Activated naive CD4-positive, alpha-beta T cell treated with anti-CD3 and anti-CD28 coated beads, Interleukin-2, amount 10 ng/mL, durations not matched to agents 7 days and 5 days (primary cell): Measurements from ENCODE around the gene SLX9.
A peak's percentile ranks its signal among the peaks of the same experiment; 100 is the strongest.

Experiments
- CTCF ChIA-PET: fragments of 350-600 bp; sonication (Branson Sonifier 250); formaldehyde crosslinking; loops from one replicate; lab custom pipeline; 2021; ENCODE audit warnings: antibody characterized with exemption; lab: Charles Lee
- DNase-seq: peaks from one replicate; pipeline ENCODE4 v3.0.0-alpha.2; 2020
- H3K27ac Mint-ChIP-seq: one replicate; pipeline ENCODE4 v1.8.0; 2021; ENCODE audit warnings: mild to moderate bottlenecking, moderate library complexity, mixed read lengths
- H3K27me3 Mint-ChIP-seq: one replicate; pipeline ENCODE4 v1.8.0; 2021; ENCODE audit warnings: mild to moderate bottlenecking, mixed read lengths
- H3K36me3 Mint-ChIP-seq: one replicate; pipeline ENCODE4 v1.8.0; 2021; ENCODE audit warnings: mixed read lengths
- H3K4me1 Mint-ChIP-seq: one replicate; pipeline ENCODE4 v1.8.0; 2021; ENCODE audit warnings: mixed read lengths
- H3K4me3 Mint-ChIP-seq: one replicate; pipeline ENCODE4 v1.8.0; 2021; ENCODE audit warnings: mild to moderate bottlenecking, moderate library complexity, mixed read lengths
- H3K9me3 Mint-ChIP-seq: one replicate; pipeline ENCODE4 v1.8.0; 2021; ENCODE audit warnings: mixed read lengths

The SLX9 gene

GRCh38 chr21:45014747-45015468 is 75.1 kb downstream of the SLX9 start:
- Mint-ChIP-seq H3K36me3 (no peaks in the 10 kb centered on the region), H3K27me3 (peaks cover 89% of the 10 kb centered on the region), H3K4me3 (no peak overlapping the region), H3K9me3 (no peaks in the 10 kb centered on the region), H3K27ac (no peak overlapping the region), H3K4me1 (peaks cover 12% of the 10 kb centered on the region)
- no peak for DNase-seq
- CTCF ChIA-PET, result no interaction called here

- CTCF ChIA-PET, result interaction anchor here (1.4 kb wide), 1 partner anchor 112 kb away, joined by 9 read pairs; no protein-coding TSS in a partner anchor
- peaks cover 12% of the 10 kb centered on the region for H3K4me1 Mint-ChIP-seq
- H3K4me3 Mint-ChIP-seq, result no peak overlapping the region
- no peak overlapping the region for H3K27ac Mint-ChIP-seq
- DNase-seq, result no peak
- no peaks in the 10 kb centered on the region for H3K9me3 Mint-ChIP-seq
- no peaks in the 10 kb centered on the region for H3K36me3 Mint-ChIP-seq
- H3K27me3 Mint-ChIP-seq, result peaks cover 90% of the 10 kb centered on the region
Measured at GRCh38 chr21:45015469-45015860, 75.6 kb downstream of the SLX9 start.

GRCh38 chr21:45016031-45016405 is 76.2 kb downstream of the SLX9 start:
- DNase-seq, result no peak
- no peaks in the 10 kb centered on the region for H3K9me3 Mint-ChIP-seq
- CTCF ChIA-PET, result interaction anchor here (1.4 kb wide), 1 partner anchor 112 kb away, joined by 9 read pairs; no protein-coding TSS in a partner anchor
- no peaks in the 10 kb centered on the region for H3K36me3 Mint-ChIP-seq
- peaks cover 90% of the 10 kb centered on the region for H3K27me3 Mint-ChIP-seq
- no peak overlapping the region for H3K27ac Mint-ChIP-seq
- no peak overlapping the region for H3K4me3 Mint-ChIP-seq
- peaks cover 12% of the 10 kb centered on the region for H3K4me1 Mint-ChIP-seq

- CTCF ChIA-PET, result interaction anchor here (1.4 kb wide), 1 partner anchor 111 kb away, joined by 9 read pairs; no protein-coding TSS in a partner anchor
- no peak overlapping the region for H3K4me3 Mint-ChIP-seq
- H3K27me3 Mint-ChIP-seq, result peaks cover 91% of the 10 kb centered on the region
- H3K36me3 Mint-ChIP-seq, result no peaks in the 10 kb centered on the region
- no peaks in the 10 kb centered on the region for H3K9me3 Mint-ChIP-seq
- no peak overlapping the region for H3K27ac Mint-ChIP-seq
- H3K4me1 Mint-ChIP-seq, result peaks cover 12% of the 10 kb centered on the region
- DNase-seq, result no peak
Measured at GRCh38 chr21:45016406-45017038, 76.7 kb downstream of the SLX9 start.

DNA sequence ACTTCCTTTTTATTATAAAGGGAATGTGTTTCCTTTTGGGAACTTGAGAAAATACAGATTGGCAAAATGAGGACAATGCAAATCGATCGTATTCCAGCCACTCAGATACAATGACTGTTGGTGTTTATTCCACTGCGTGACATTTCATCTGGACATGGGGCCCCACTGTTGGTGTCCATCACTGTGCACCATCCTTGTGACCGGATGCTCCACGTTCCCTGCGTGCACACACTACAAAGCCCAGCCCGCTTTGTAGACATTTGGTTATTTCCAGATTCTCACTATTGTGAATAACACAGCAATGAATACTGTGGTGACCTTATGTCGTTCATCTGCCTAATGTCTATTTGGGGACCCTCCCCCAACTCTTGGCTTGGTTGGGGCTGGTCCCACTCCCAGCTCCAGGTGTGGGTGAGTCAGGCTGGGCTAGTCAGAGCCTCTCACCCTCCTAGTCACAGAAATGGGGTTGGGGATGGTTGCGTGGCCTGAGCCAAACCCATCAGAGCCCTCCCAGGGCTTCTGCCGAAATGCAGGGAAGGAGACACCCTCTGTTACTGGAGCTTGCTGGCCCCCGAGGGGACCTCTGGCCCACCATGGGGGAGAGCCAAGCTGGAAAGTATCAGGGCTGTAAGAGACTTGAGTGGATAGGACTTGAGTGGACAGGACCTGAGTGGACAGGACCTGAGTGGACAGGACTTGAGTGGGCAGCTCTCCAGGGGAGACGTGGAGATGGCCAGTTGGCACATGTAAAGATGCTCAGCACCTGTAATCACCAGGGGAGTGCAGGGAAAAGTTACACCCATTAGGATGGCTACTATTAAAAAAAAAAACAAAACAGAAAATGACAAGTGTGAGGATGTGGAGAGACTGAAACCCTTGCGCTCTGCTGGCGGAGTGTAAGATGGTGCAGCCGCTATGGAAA is 77.5 kb downstream of the SLX9 start:
- DNase-seq, result no peak
- H3K9me3 Mint-ChIP-seq, result no peaks in the 10 kb centered on the region
- H3K4me1 Mint-ChIP-seq, result peaks cover 12% of the 10 kb centered on the region
- H3K27ac Mint-ChIP-seq, result no peak overlapping the region
- peaks cover 92% of the 10 kb centered on the region for H3K27me3 Mint-ChIP-seq
- CTCF ChIA-PET, result interaction anchor here (1.4 kb wide), 1 partner anchor 110 kb away, joined by 9 read pairs; no protein-coding TSS in a partner anchor
- H3K36me3 Mint-ChIP-seq, result no peaks in the 10 kb centered on the region
- H3K4me3 Mint-ChIP-seq, result peak overlapping the region; percentile 59

GRCh38 chr21:45018131-45019075 is 78.6 kb downstream of the SLX9 start:
- no peak for DNase-seq
- Mint-ChIP-seq H3K9me3 (peaks cover under 1% of the 10 kb centered on the region), H3K27me3 (peaks cover 87% of the 10 kb centered on the region), H3K36me3 (no peaks in the 10 kb centered on the region), H3K4me3 (peak overlapping the region; percentile 59), H3K27ac (no peak overlapping the region), H3K4me1 (peaks cover 12% of the 10 kb centered on the region)
- CTCF ChIA-PET, result no interaction called here

DNA sequence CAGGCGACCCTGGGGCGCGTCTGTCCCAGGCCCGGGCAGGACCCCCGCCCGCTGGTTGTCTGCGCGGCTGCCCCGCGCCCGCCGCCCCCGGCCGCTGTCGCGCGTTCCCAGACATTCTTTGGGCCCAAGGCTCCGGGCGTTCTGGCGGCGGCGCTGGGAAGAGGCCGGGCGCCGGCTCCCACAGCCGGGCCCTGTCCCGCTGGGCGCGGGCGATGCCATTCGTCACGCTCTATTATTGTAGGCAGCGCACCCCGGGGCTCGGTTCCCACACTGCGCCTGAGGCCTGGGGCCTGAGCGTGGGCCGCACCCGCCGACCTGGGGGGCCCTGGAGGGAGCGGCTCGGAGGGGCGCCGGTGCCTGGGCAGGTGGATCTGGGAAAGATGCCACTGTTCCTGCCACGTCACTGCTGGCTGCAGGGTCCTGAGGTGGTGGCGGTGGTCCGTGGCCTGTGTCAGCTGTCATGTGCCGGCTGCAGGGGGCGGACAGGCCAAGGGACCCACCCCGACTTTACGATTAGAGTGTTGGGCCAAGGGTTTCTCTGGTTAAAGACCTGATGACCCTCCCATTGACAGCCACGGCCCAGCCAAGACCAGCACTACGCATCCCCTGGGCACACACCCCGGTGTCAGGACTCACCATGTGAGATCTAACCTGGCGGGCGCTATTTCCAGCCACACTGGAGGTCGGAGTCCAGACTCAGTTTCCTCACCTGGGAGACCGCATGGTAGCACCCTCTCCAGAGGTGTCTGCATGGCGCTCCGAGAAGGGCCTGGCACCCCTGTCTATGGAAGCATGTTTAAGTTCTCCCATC is 79.5 kb downstream of the SLX9 start:
- Mint-ChIP-seq H3K4me1 (peaks cover 12% of the 10 kb centered on the region), H3K27me3 (peaks cover 81% of the 10 kb centered on the region), H3K9me3 (peaks cover 4% of the 10 kb centered on the region), H3K4me3 (peak overlapping the region; percentile 18), H3K27ac (no peak overlapping the region), H3K36me3 (no peaks in the 10 kb centered on the region)
- CTCF ChIA-PET, result no interaction called here
- no peak for DNase-seq

DNA sequence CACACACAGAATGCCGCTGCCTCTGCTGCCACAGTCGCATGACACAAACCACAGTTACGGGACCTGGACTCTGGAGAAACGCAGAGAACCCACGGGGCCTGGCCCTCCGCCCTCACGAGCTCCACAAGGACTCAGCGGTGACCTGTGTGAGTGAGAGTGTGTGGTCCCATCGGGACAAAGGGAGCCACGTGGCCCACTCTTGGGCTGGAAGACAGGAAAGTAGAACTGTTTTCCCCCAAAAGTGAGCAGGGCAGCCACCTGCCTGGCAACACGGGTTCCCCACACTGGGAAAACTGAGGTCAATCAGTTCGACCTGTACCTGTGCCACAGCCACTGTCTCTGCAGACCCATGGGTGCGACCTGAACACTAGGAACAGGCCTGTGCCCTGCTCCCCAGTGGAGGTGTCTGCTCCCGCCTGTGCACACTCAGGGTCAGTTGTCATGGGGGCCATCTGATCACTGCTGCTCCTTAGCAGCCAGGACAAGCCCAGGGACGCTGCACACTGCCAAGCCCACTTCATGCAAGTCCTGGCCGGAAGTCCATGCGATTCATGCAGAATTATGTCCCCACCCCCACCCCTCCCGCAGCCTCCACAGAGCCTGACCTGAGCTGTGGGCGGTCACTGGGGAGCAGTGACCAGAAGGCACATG is 80.2 kb downstream of the SLX9 start:
- peaks cover 73% of the 10 kb centered on the region for H3K27me3 Mint-ChIP-seq
- H3K4me1 Mint-ChIP-seq, result peaks cover 12% of the 10 kb centered on the region
- H3K9me3 Mint-ChIP-seq, result peaks cover 4% of the 10 kb centered on the region
- no peak overlapping the region for H3K4me3 Mint-ChIP-seq
- H3K27ac Mint-ChIP-seq, result no peak overlapping the region
- DNase-seq, result no peak
- CTCF ChIA-PET, result no interaction called here
- H3K36me3 Mint-ChIP-seq, result no peaks in the 10 kb centered on the region

- no peak for DNase-seq
- H3K27me3 Mint-ChIP-seq, result peaks cover 65% of the 10 kb centered on the region
- no peak overlapping the region for H3K27ac Mint-ChIP-seq
- H3K36me3 Mint-ChIP-seq, result no peaks in the 10 kb centered on the region
- no peak overlapping the region for H3K4me3 Mint-ChIP-seq
- peaks cover 12% of the 10 kb centered on the region for H3K4me1 Mint-ChIP-seq
- H3K9me3 Mint-ChIP-seq, result peaks cover 4% of the 10 kb centered on the region
- CTCF ChIA-PET, result no interaction called here
Measured at GRCh38 chr21:45020629-45021427, 81.0 kb downstream of the SLX9 start.

DNA sequence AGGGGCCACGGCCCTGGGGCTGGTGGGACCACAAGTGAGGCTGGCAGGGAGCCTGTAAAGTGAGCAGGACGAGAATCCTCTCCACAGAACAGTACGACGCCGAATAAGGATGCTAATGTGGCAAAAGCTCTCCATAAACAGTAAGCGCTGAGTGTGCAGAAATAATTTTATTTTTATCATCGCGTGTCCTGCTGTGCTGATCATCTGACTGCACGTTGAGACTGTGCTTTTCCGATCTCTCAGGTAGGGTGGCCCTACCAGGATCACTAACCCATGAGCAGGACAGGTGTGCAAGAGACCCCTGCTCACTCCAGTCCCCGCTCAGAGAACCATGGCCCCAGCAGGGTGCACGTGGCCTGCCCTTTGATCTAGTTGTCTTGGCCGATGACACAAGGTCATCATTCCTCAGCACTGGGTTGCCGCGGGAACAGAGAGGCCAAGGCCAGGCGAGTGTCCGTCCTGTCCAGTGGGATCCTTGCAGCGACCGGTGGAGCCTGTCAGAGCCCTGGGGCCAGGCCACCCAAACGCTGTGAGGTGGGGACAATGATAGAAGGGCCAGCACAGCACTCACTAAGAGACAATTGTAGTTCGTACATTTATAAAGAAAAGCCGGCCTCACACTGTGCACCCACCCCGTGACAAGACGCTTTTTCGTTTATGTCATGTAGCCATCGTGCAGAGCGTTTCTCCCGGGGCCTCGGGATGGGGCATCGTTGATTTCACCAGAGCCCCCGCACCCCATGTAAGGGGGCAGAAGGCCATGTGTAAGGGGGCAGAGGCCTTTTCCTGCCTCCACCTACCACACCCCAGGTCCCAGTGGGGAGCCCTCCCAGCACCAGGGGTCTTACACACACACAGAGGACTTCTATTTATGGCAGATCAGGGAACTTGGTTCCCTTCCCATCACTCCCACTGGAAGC is 81.9 kb downstream of the SLX9 start:
- Mint-ChIP-seq H3K27me3 (peaks cover 57% of the 10 kb centered on the region), H3K9me3 (peaks cover 4% of the 10 kb centered on the region), H3K27ac (no peak overlapping the region), H3K4me1 (peaks cover 12% of the 10 kb centered on the region), H3K36me3 (no peaks in the 10 kb centered on the region), H3K4me3 (no peak overlapping the region)
- no peak for DNase-seq
- CTCF ChIA-PET, result no interaction called here

- Mint-ChIP-seq H3K9me3 (peaks cover 4% of the 10 kb centered on the region), H3K36me3 (no peaks in the 10 kb centered on the region), H3K4me3 (no peak overlapping the region), H3K27me3 (peaks cover 50% of the 10 kb centered on the region), H3K27ac (no peak overlapping the region), H3K4me1 (peaks cover 11% of the 10 kb centered on the region)
- DNase-seq, result no peak
- CTCF ChIA-PET, result interaction anchor here (1.0 kb wide), 1 partner anchor 116 kb away, joined by 4 read pairs; no protein-coding TSS in a partner anchor
Measured at GRCh38 chr21:45022348-45022675, 82.5 kb downstream of the SLX9 start.
